PC-3 (cell line): ENCODE measurements around the gene ZYX. TPM values are rescaled to one million over a fixed set of nuclear protein-coding genes. Genes with fewer than 3 reads are reported as not detected.

Experiments used
- ATAC-seq: fragments of 200-7000 bp; cut with Tn5 transposase; 2 replicates; pipeline ENCODE4 v1.9.1; 2020; ENCODE audit warnings: mild to moderate bottlenecking, moderate library complexity
- BruUV-seq: library from RNA; stranded (reverse); fragments of 400-500 nt; replicated peaks from 2 replicates; lab custom pipeline; 2021; lab: Mats Ljungman, UMichigan
- CTCF ChIA-PET: fragments of 300-600 bp; sonication (Branson Sonifier 250); formaldehyde crosslinking; loops from one replicate; lab custom pipeline; 2022; ENCODE audit warnings: antibody characterized with exemption; lab: Charles Lee
- POLR2A ChIA-PET: fragments of 300-600 bp; sonication (Branson Sonifier 250); formaldehyde crosslinking; loops from one replicate; lab custom pipeline; 2022; ENCODE audit warnings: antibody characterized with exemption; ENCODE audit not compliant: unreplicated experiment; lab: Charles Lee
- DNase-seq: peaks from one replicate; pipeline ENCODE4 v3.0.0-alpha.2; 2015
- H2AFZ ChIP-seq: fragments of 300-600 bp; sonication (generic); 2 replicates; pipeline ENCODE4 v1.6.0; 2016; ENCODE audit warnings: antibody characterized with exemption, low read length
- H3F3A ChIP-seq: fragments of 300-600 bp; sonication (generic); one replicate; pipeline ENCODE4 v1.6.0; 2017; ENCODE audit warnings: antibody characterized with exemption, low read length, control low read depth, mild to moderate bottlenecking; ENCODE audit not compliant: unreplicated experiment
- H3K27ac ChIP-seq: fragments of 300-600 bp; sonication (generic); 2 replicates; pipeline ENCODE4 v1.5.1; 2016; ENCODE audit warnings: mild to moderate bottlenecking, low read length
- H3K27me3 ChIP-seq: fragments of 300-600 bp; sonication (generic); 2 replicates; pipeline ENCODE4 v1.6.1; 2016; ENCODE audit warnings: low read length, mixed read lengths
- H3K36me3 ChIP-seq: fragments of 300-600 bp; sonication (generic); 2 replicates; pipeline ENCODE4 v1.6.1; 2016; ENCODE audit warnings: low read depth, mixed run types, low read length, mixed read lengths
- H3K4me1 ChIP-seq: fragments of 300-600 bp; sonication (generic); 2 replicates; pipeline ENCODE4 v1.5.1; 2016; ENCODE audit warnings: low read length; ENCODE audit not compliant: insufficient read depth
- H3K4me2 ChIP-seq: fragments of 300-600 bp; sonication (generic); 2 replicates; pipeline ENCODE4 v1.6.0; 2016; ENCODE audit warnings: low read length
- H3K4me3 ChIP-seq: fragments of 300-600 bp; sonication (generic); 2 replicates; pipeline ENCODE4 v1.5.1; 2016; ENCODE audit warnings: mild to moderate bottlenecking, low read length, mixed read lengths
- H3K79me2 ChIP-seq: fragments of 300-600 bp; sonication (generic); 2 replicates; pipeline ENCODE4 v1.6.1; 2017; ENCODE audit warnings: low read length, mixed read lengths
- H3K9ac ChIP-seq: fragments of 300-600 bp; sonication (generic); 2 replicates; pipeline ENCODE4 v1.6.0; 2016; ENCODE audit warnings: mild to moderate bottlenecking, low read length
- H3K9me2 ChIP-seq: fragments of 300-600 bp; sonication (generic); replicated peaks from 2 replicates; pipeline ENCODE4 v1.6.1; 2016; ENCODE audit warnings: mixed run types, low read length, mixed read lengths
- H3K9me3 ChIP-seq: fragments of 300-600 bp; sonication (generic); 2 replicates; pipeline ENCODE4 v1.6.1; 2016; ENCODE audit warnings: low read length, mixed read lengths
- H4K20me1 ChIP-seq: fragments of 300-600 bp; sonication (generic); 2 replicates; pipeline ENCODE4 v1.6.1; 2016; ENCODE audit warnings: low read length, mixed read lengths
- CTCF ChIP-seq: fragments of 300-600 bp; sonication (generic); conservative IDR thresholded peaks from 2 replicates; pipeline ENCODE4 v1.5.1; 2017; ENCODE audit warnings: antibody characterized with exemption, low read depth, mild to moderate bottlenecking, low read length
- EZH2 ChIP-seq: fragments of 300-600 bp; sonication (generic); IDR thresholded peaks from one replicate; pipeline ENCODE4 v1.6.1; 2017; ENCODE audit warnings: antibody characterized with exemption, mild to moderate bottlenecking, low read length; ENCODE audit not compliant: unreplicated experiment
- EZH2phosphoT487 ChIP-seq: fragments of 300-600 bp; sonication (generic); IDR thresholded peaks from 2 replicates; pipeline ENCODE4 v1.6.1; 2018; ENCODE audit warnings: mild to moderate bottlenecking, antibody characterized with exemption, low read length, borderline replicate concordance
- intact Hi-C: fragments of 100-400 bp; cut with micrococcal nuclease; formaldehyde crosslinking; loops from 2 replicates; pipeline ENCODE4 v1.9.0; 2023
- total RNA-seq: library from RNA; depleted of rRNA; stranded (reverse); fragments of >200 nt; gene quantifications from 2 replicates; pipeline ENCODE4 v1.2.3, GENCODE V29; 2014

ZYX gene
- total RNA-seq, 1 experiment from 2014 or later: 108 TPM

GRCh38 chr7:143417734-143418383 is 36.7 kb downstream of the ZYX start:
- H3K4me3 ChIP-seq: no peak overlapping the region

GRCh38 chr7:143418681-143419458 is 37.7 kb downstream of the ZYX start:
- Histone ChIP-seq H3K79me2 (no peaks in the 10 kb centered on the region), H3K36me3 (no peaks in the 10 kb centered on the region), H3K4me1 (peaks cover 32% of the 10 kb centered on the region), H3K27me3 (no peaks in the 10 kb centered on the region), H3K9me2 (no peaks in the 10 kb centered on the region), H2AFZ (no peak overlapping the region), H3K9me3 (no peaks in the 10 kb centered on the region), H3K4me2 (no peak overlapping the region), H3F3A (no peaks in the 10 kb centered on the region), H3K4me3 (no peak overlapping the region), H3K27ac (no peak overlapping the region), H4K20me1 (no peaks in the 10 kb centered on the region), H3K9ac (no peak overlapping the region)
- intact Hi-C loops: loop anchor here (5.0 to 10.0 kb wide), 3 partner anchors 37 to 414 kb away; partner anchors contain the start of gene ZYX
- no peak for ATAC-seq
- BruUV-seq: no TSS peak
- ChIA-PET POLR2A (no interaction called here), CTCF (no interaction called here)
- TF ChIP-seq EZH2phosphoT487 (no peak), EZH2 (no peak), CTCF (no peak)
- no peak for DNase-seq

More at GRCh38 chr7:143417734-143418383, 36.7 kb downstream of the ZYX start:
- Histone ChIP-seq H2AFZ (peak overlapping the region; percentile 18; the same call in 1 of the 2 replicates), H4K20me1 (no peaks in the 10 kb centered on the region), H3K4me1 (peaks cover 32% of the 10 kb centered on the region), H3K79me2 (no peaks in the 10 kb centered on the region), H3K4me2 (no peak overlapping the region), H3K9me3 (no peaks in the 10 kb centered on the region), H3K27ac (peak overlapping the region; percentile 25; the same call in 1 of the 2 replicates), H3K9ac (no peak overlapping the region), H3K36me3 (no peaks in the 10 kb centered on the region), H3F3A (no peaks in the 10 kb centered on the region), H3K27me3 (no peaks in the 10 kb centered on the region), H3K9me2 (no peaks in the 10 kb centered on the region)
- peak; percentile 4; the same call in 1 of the 2 replicates for ATAC-seq
- CTCF ChIA-PET: interaction anchor here (0.8 to 1.2 kb wide), 2 partner anchors 9 to 37 kb away, joined by 4 to 5 read pairs; partner anchors contain the start of gene EPHA1
- no peak for TF ChIP-seq CTCF
- TF ChIP-seq EZH2: no peak
- no peak for TF ChIP-seq EZH2phosphoT487
- POLR2A ChIA-PET: no interaction called here
- BruUV-seq: no TSS peak
- intact Hi-C loops: loop anchor here (2.0 to 10.0 kb wide), 4 partner anchors 36 to 413 kb away; partner anchors contain the start of gene ZYX
- DNase-seq: peak; percentile 41
